Uterus (tissue), 2 donors: Measurements from ENCODE around the gene TANC1.

Experiments used
- CTCF ChIP-seq, 4 experiments: fragments of 200-600 bp in 2 of 4; fragments of 450-650 bp in 2 of 4; sonication (generic) in 2 of 4; IDR thresholded peaks; one replicate each; pipeline ENCODE4 v1.5.1; 2016 to 2019; ENCODE audit warnings: antibody characterized with exemption in 4 of 4, mild to moderate bottlenecking in 2 of 4, moderate library complexity in 1 of 4
- POLR2A ChIP-seq, 2 donors: fragments of 450-650 bp; IDR thresholded peaks; one replicate each; pipeline ENCODE4 v1.6.1; 2016; ENCODE audit warnings: antibody characterized with exemption in 2 of 2, mild to moderate bottlenecking in 1 of 2, moderate library complexity in 1 of 2

- no peak for TF ChIP-seq CTCF (IDR thresholded peaks at IDR 0.05)
- no peak for TF ChIP-seq POLR2A (IDR thresholded peaks at IDR 0.05)
These were observed 41.5 kb downstream of the TANC1 start for GRCh38 chr2:159009940-159010339.
